Stimulated activated naive CD8-positive, alpha-beta T cell treated with anti-CD3 and anti-CD28 coated beads, Interleukin-15, Interleukin-2, amounts not matched to agents 100 ng/mL and 50 ng/mL, for 24 hours (primary cell): ENCODE data around the gene COL4A1.

ENCODE experiments used
- H3K27ac Mint-ChIP-seq: one replicate; pipeline ENCODE4 v1.8.0; 2021; ENCODE audit warnings: mild to moderate bottlenecking, mixed read lengths
- H3K27me3 Mint-ChIP-seq: one replicate; pipeline ENCODE4 v1.8.0; 2021; ENCODE audit warnings: mixed read lengths
- H3K36me3 Mint-ChIP-seq: one replicate; pipeline ENCODE4 v1.8.0; 2021; ENCODE audit warnings: low read depth, mixed read lengths
- H3K4me1 Mint-ChIP-seq: one replicate; pipeline ENCODE4 v1.8.0; 2021; ENCODE audit warnings: low read depth, mixed read lengths
- H3K4me3 Mint-ChIP-seq: one replicate; pipeline ENCODE4 v1.8.0; 2021; ENCODE audit warnings: mild to moderate bottlenecking, mixed read lengths
- H3K9me3 Mint-ChIP-seq: one replicate; pipeline ENCODE4 v1.8.0; 2021; ENCODE audit warnings: mixed read lengths

The COL4A1 gene

GRCh38 chr13:110263888-110264287 is 43.1 kb downstream of the COL4A1 start:
- Mint-ChIP-seq H3K27me3 (peaks cover 43% of the 10 kb centered on the region), H3K4me3 (no peak overlapping the region), H3K4me1 (no peaks in the 10 kb centered on the region), H3K9me3 (no peaks in the 10 kb centered on the region), H3K27ac (no peak overlapping the region), H3K36me3 (no peaks in the 10 kb centered on the region)

DNA sequence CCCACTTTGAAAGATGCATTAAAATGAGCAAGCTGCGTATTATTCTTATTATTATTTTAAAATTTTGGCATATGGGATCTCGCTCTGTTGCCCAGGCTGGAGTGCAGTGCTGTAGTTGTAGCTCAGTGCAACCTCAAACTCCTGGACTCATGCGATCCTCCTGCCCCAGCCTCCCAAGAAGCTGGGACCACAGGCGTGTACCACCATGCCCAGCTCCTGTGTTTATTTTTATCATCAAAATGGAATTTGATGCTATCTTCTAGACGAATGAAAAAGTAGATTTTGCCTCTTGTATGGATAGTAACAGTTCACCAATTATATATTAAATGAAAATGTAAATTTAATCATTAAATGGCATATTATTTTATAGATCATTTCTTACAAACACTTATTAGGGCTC is 43.6 kb downstream of the COL4A1 start:
- Mint-ChIP-seq H3K27me3 (peaks cover 45% of the 10 kb centered on the region), H3K4me3 (no peak overlapping the region), H3K4me1 (no peaks in the 10 kb centered on the region), H3K36me3 (no peaks in the 10 kb centered on the region), H3K9me3 (no peaks in the 10 kb centered on the region), H3K27ac (no peak overlapping the region)

GRCh38 chr13:110262508-110263291 is 44.3 kb downstream of the COL4A1 start:
- Mint-ChIP-seq H3K27ac (no peak overlapping the region), H3K27me3 (peaks cover 40% of the 10 kb centered on the region), H3K9me3 (no peaks in the 10 kb centered on the region), H3K4me1 (no peaks in the 10 kb centered on the region), H3K36me3 (no peaks in the 10 kb centered on the region), H3K4me3 (no peak overlapping the region)

DNA sequence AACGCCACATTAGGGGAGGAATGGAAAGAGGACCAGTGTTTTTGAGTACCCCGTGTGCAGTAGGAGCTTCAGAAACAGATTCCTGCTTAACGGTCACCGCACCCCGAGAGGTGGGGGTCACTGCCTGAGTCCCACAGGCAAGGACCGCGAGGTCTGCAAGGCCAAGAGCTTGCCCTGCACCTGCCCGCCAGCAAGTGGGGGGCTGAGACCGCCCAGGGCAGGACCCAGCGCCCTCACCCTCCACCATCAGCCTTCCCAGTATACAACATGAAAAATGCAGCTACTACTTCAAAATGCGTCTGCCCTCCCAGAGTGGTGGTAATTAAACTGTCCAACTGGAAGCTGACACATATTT is 44.9 kb downstream of the COL4A1 start:
- Mint-ChIP-seq H3K36me3 (no peaks in the 10 kb centered on the region), H3K9me3 (no peaks in the 10 kb centered on the region), H3K4me3 (no peak overlapping the region), H3K27me3 (peaks cover 40% of the 10 kb centered on the region), H3K27ac (no peak overlapping the region), H3K4me1 (no peaks in the 10 kb centered on the region)

DNA sequence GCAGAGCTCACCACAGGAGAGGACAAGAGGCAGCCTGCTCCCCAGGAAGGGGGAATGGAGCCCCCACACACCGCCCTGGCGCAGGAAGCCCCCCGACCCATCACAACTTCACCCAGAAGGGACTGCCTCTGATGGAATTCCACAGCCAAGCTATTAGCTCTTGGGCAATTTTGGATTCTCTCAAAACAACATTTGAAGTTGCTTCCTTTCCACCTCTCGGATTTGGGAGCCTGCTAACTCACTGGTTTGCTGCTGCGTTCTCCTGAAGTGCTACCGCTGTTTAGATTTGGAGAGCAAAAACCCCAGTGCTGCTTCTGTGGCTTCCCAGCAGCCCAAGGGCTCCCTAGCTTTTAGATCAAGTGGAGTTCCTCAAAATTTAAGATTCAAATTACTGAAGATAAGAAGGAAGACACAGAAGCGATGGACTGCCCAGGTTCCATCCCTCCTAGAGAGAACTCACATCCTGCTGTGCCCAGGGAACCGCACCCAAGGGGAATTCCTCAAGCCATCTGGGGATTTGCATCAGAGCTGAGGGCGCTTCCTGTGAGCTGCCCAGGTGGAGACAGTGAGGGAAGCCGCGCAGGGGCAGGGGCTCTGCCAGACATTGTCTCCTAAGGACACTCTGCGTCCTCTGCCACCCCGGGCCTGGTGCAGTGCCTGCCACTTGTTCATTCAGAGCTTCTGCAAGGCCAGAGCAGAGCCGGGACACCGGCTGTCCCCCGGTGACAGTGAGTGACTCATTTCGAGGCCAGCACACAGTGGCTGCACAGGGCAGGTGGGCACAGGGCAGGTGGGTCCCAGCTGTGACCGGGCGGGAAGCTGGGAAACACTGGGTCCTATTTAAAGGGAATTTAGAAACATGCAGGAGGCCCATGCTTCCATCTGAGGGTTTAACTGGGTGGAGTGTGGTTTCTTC is 45.5 kb downstream of the COL4A1 start:
- Mint-ChIP-seq H3K9me3 (no peaks in the 10 kb centered on the region), H3K27ac (no peak overlapping the region), H3K36me3 (no peaks in the 10 kb centered on the region), H3K4me1 (no peaks in the 10 kb centered on the region), H3K27me3 (peaks cover 34% of the 10 kb centered on the region), H3K4me3 (no peak overlapping the region)

DNA sequence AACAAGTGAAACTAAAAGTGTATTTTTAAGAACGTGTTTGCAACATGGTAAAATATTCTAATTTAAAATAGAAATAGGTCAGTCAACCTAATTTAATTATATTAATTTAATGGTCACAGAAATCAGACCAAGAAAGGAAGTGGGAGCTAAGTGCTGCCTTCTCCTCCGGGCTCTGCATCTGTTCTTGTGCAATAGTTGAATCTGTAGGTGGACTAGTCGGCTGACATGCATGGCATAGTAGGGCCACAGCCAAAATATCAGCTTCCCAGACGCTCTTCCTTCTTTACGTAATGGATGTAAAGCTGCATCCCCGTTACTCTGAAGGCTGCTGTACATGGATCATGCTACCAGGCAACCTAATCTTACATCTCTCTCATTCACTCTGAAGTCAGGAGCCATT is 47.3 kb downstream of the COL4A1 start:
- Mint-ChIP-seq H3K36me3 (no peaks in the 10 kb centered on the region), H3K9me3 (peaks cover 5% of the 10 kb centered on the region), H3K4me3 (no peak overlapping the region), H3K27ac (no peak overlapping the region), H3K4me1 (no peaks in the 10 kb centered on the region), H3K27me3 (peaks cover 38% of the 10 kb centered on the region)

- H3K27ac Mint-ChIP-seq: no peak overlapping the region
- H3K27me3 Mint-ChIP-seq: peaks cover 38% of the 10 kb centered on the region
Measured at GRCh38 chr13:110258876-110259631, 47.9 kb downstream of the COL4A1 start.

GRCh38 chr13:110257408-110257807 is 49.5 kb downstream of the COL4A1 start:
- H3K36me3 Mint-ChIP-seq: no peaks in the 10 kb centered on the region
- H3K27ac Mint-ChIP-seq: no peak overlapping the region
- peaks cover 5% of the 10 kb centered on the region for H3K9me3 Mint-ChIP-seq
- H3K4me3 Mint-ChIP-seq: no peak overlapping the region
- no peaks in the 10 kb centered on the region for H3K4me1 Mint-ChIP-seq
- peaks cover 29% of the 10 kb centered on the region for H3K27me3 Mint-ChIP-seq

More at GRCh38 chr13:110258876-110259631, 47.9 kb downstream of the COL4A1 start:
- Mint-ChIP-seq H3K9me3 (peaks cover 5% of the 10 kb centered on the region), H3K4me1 (no peaks in the 10 kb centered on the region), H3K4me3 (no peak overlapping the region), H3K36me3 (no peaks in the 10 kb centered on the region)

DNA sequence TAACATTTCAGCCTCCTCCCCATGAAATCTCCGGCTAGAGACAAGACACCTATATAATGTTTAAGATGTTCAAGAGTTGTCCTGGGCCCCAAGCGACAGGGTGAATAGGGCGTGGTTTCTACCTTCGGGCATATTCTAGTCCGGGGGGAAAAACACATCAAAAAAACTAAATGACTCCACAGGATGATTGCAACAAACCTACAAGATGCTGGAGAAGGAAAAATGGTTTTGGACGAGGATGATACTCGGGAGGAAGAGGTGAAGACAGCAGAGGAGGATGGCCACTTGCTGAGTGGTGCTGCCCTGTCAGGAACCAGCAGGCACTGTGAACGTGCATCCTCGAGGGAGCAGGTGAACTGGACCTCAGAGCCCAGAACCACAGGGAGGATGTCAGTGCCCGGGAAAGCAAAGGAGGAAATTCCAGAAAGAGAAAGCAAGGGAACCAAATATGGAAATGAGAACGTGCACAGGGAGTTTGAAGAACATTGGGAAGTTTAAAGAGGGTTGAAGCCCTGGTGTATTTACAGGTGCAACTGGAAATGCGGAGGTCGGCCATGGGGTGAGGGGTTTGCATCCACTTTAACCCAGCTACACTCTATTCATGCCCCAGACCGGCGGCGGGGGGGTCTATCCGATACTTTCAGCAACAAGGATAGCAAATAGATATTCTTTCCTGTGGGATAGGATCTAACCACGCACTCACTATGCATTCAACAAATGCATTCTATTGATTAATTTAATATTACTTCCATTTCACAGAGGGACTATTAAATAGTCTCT is 50.6 kb downstream of the COL4A1 start:
- no peaks in the 10 kb centered on the region for H3K36me3 Mint-ChIP-seq
- H3K4me1 Mint-ChIP-seq: no peaks in the 10 kb centered on the region
- peaks cover 5% of the 10 kb centered on the region for H3K9me3 Mint-ChIP-seq
- no peak overlapping the region for H3K4me3 Mint-ChIP-seq
- H3K27ac Mint-ChIP-seq: no peak overlapping the region
- peaks cover 20% of the 10 kb centered on the region for H3K27me3 Mint-ChIP-seq

GRCh38 chr13:110254751-110255553 is 52.0 kb downstream of the COL4A1 start:
- Mint-ChIP-seq H3K4me1 (no peaks in the 10 kb centered on the region), H3K27ac (no peak overlapping the region), H3K36me3 (no peaks in the 10 kb centered on the region), H3K9me3 (peaks cover 5% of the 10 kb centered on the region), H3K27me3 (peaks cover 22% of the 10 kb centered on the region), H3K4me3 (no peak overlapping the region)

- Mint-ChIP-seq H3K36me3 (no peaks in the 10 kb centered on the region), H3K9me3 (peaks cover 5% of the 10 kb centered on the region), H3K4me1 (no peaks in the 10 kb centered on the region), H3K27ac (no peak overlapping the region), H3K27me3 (peaks cover 22% of the 10 kb centered on the region), H3K4me3 (no peak overlapping the region)
Measured at GRCh38 chr13:110254151-110254679, 52.7 kb downstream of the COL4A1 start.

- Mint-ChIP-seq H3K4me1 (no peaks in the 10 kb centered on the region), H3K27ac (no peak overlapping the region), H3K4me3 (no peak overlapping the region), H3K9me3 (peaks cover 4% of the 10 kb centered on the region), H3K27me3 (peaks cover 30% of the 10 kb centered on the region), H3K36me3 (no peaks in the 10 kb centered on the region)
Measured at GRCh38 chr13:110251193-110251819, 55.7 kb downstream of the COL4A1 start.

DNA sequence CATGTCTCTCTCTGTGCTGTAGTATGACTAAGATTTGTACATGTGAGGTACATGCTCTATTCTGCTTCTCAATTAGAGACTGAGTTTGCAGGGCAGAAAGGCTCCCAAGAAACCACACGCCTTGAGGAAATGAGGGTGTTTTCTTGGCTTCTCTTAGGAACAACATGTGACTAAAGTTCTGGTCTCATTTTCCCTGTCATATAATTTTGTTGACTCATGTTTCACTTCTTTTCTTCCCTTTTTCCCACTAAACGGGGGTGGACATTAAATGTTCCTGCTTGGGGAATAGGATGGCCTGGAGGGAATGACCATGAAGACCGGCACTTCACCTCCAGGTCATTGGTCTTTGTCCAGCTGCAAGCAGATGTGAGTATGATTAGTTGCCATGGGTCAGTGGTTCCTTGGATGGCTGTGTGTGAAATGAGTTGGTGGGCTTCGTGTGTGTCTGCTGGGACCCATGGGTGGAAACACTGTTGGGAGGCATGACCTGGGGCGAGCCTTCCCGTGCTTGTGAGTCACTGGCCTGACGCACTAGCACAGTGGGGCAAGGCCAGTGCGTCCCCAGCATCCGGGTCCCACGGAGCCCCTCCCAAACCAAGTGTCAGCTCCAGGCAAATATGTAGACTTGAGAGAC is 56.6 kb downstream of the COL4A1 start:
- no peaks in the 10 kb centered on the region for H3K36me3 Mint-ChIP-seq
- H3K4me3 Mint-ChIP-seq: no peak overlapping the region
- no peaks in the 10 kb centered on the region for H3K4me1 Mint-ChIP-seq
- H3K27ac Mint-ChIP-seq: no peak overlapping the region
- H3K9me3 Mint-ChIP-seq: no peaks in the 10 kb centered on the region
- H3K27me3 Mint-ChIP-seq: peaks cover 29% of the 10 kb centered on the region
